PC-9 (cell line): ENCODE results near the gene MYCBPAP. TPM values are rescaled to one million over a fixed set of nuclear protein-coding genes. Genes with fewer than 3 reads are reported as not detected.

ENCODE experiments used
- BruUV-seq: library from RNA; stranded (reverse); fragments of 400-500 nt; replicated peaks from 2 replicates; lab custom pipeline; 2021; lab: Mats Ljungman, UMichigan
- CTCF ChIA-PET: fragments of 300-600 bp; sonication (Branson Sonifier 250); formaldehyde crosslinking; loops from one replicate; lab custom pipeline; 2022; ENCODE audit warnings: antibody characterized with exemption; lab: Charles Lee
- POLR2A ChIA-PET: fragments of 300-600 bp; sonication (Branson Sonifier 250); formaldehyde crosslinking; loops from one replicate; lab custom pipeline; 2022; ENCODE audit warnings: antibody characterized with exemption; ENCODE audit not compliant: unreplicated experiment; lab: Charles Lee
- DNase-seq, 2 experiments: peaks; one replicate each; pipeline versions ENCODE4 v3.0.0 to v3.0.0-alpha.2; 2015 to 2022; ENCODE audit warnings: mixed read lengths in 1 of 2
- H2AFZ ChIP-seq: fragments of 200-600 bp; sonication (generic); 2 replicates; pipeline ENCODE4 v1.8.1; 2017; ENCODE audit warnings: antibody characterized with exemption
- H3F3A ChIP-seq: fragments of 200-600 bp; sonication (generic); 2 replicates; pipeline ENCODE4 v1.8.1; 2017; ENCODE audit warnings: antibody characterized with exemption, mild to moderate bottlenecking, low read depth; ENCODE audit not compliant: insufficient read depth
- H3K27ac ChIP-seq: fragments of 200-600 bp; sonication (generic); 2 replicates; pipeline ENCODE4 v1.6.1; 2016; ENCODE audit warnings: mixed run types
- H3K27me3 ChIP-seq: fragments of 200-600 bp; sonication (generic); 2 replicates; pipeline ENCODE4 v1.6.1; 2016; ENCODE audit warnings: low read depth, mixed run types; ENCODE audit not compliant: insufficient read depth
- H3K36me3 ChIP-seq: fragments of 200-600 bp; sonication (generic); 2 replicates; pipeline ENCODE4 v1.6.1; 2016; ENCODE audit warnings: low read depth, mixed run types
- H3K4me1 ChIP-seq: fragments of 200-600 bp; sonication (generic); replicated peaks from 2 replicates; pipeline ENCODE4 v1.6.1; 2016; ENCODE audit warnings: mixed run types; ENCODE audit not compliant: insufficient read depth
- H3K4me2 ChIP-seq: fragments of 200-600 bp; sonication (generic); 2 replicates; pipeline ENCODE4 v1.6.1; 2017; ENCODE audit warnings: mixed run types
- H3K4me3 ChIP-seq: fragments of 200-600 bp; sonication (generic); 2 replicates; pipeline ENCODE4 v1.6.1; 2016; ENCODE audit warnings: mixed run types
- H3K79me2 ChIP-seq: fragments of 200-600 bp; sonication (generic); 2 replicates; pipeline ENCODE4 v1.6.1; 2017; ENCODE audit warnings: low read depth, mixed run types
- H3K9me2 ChIP-seq: fragments of 200-600 bp; sonication (generic); 2 replicates; pipeline ENCODE4 v1.8.1; 2017; ENCODE audit warnings: mild to moderate bottlenecking; ENCODE audit not compliant: insufficient read depth
- H3K9me3 ChIP-seq: fragments of 200-600 bp; sonication (generic); 2 replicates; pipeline ENCODE4 v1.8.1; 2016; ENCODE audit warnings: low read depth; ENCODE audit not compliant: insufficient read depth
- H4K20me1 ChIP-seq: fragments of 200-600 bp; sonication (generic); 2 replicates; pipeline ENCODE4 v1.8.1; 2017; ENCODE audit not compliant: insufficient read depth
- EZH2 ChIP-seq: fragments of 200-600 bp; sonication (generic); IDR thresholded peaks from 2 replicates; pipeline ENCODE4 v1.8.0; 2017; ENCODE audit warnings: antibody characterized with exemption, low read depth
- intact Hi-C: fragments of 100-400 bp; cut with micrococcal nuclease; formaldehyde crosslinking; loops from one replicate; pipeline ENCODE4 v1.10.0; 2022; ENCODE audit not compliant: unreplicated experiment
- total RNA-seq: library from RNA; stranded (reverse); gene quantifications from 2 replicates; pipeline ENCODE4 v1.2.3, GENCODE V29; 2021
- TF ChIP-seq, protein P1 (sequence below): fragments of 200-600 bp; sonication (generic); conservative IDR thresholded peaks from 2 replicates; pipeline ENCODE4 v1.6.1; 2017; ENCODE audit warnings: mixed run types, antibody characterized with exemption, mild to moderate bottlenecking, moderate library complexity

The MYCBPAP gene
- total RNA-seq, 1 experiment from 2014 or later: 4.9 TPM

GRCh38 chr17:50464121-50464520 lies 44.1 kb upstream of the MYCBPAP start:
- no peaks in the 10 kb centered on the region for H3K27me3 ChIP-seq
- intact Hi-C loops: no loop called here
- no peak for DNase-seq
- H2AFZ ChIP-seq: no peak overlapping the region
- no peaks in the 10 kb centered on the region for H3K79me2 ChIP-seq
- ChIA-PET POLR2A (no interaction called here), CTCF (no interaction called here)
- H3K4me1 ChIP-seq: peaks cover 9% of the 10 kb centered on the region; the same call in 1 of the 2 replicates
- no peak overlapping the region for H3K4me2 ChIP-seq
- H3K4me3 ChIP-seq: no peak overlapping the region
- TF ChIP-seq, protein P1, sequence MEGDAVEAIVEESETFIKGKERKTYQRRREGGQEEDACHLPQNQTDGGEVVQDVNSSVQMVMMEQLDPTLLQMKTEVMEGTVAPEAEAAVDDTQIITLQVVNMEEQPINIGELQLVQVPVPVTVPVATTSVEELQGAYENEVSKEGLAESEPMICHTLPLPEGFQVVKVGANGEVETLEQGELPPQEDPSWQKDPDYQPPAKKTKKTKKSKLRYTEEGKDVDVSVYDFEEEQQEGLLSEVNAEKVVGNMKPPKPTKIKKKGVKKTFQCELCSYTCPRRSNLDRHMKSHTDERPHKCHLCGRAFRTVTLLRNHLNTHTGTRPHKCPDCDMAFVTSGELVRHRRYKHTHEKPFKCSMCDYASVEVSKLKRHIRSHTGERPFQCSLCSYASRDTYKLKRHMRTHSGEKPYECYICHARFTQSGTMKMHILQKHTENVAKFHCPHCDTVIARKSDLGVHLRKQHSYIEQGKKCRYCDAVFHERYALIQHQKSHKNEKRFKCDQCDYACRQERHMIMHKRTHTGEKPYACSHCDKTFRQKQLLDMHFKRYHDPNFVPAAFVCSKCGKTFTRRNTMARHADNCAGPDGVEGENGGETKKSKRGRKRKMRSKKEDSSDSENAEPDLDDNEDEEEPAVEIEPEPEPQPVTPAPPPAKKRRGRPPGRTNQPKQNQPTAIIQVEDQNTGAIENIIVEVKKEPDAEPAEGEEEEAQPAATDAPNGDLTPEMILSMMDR: no peak
- no peak for TF ChIP-seq EZH2
- peaks cover 14% of the 10 kb centered on the region; the same call in 1 of the 2 replicates for H3F3A ChIP-seq
- no peaks in the 10 kb centered on the region for H4K20me1 ChIP-seq
- no peak overlapping the region for H3K27ac ChIP-seq
- H3K36me3 ChIP-seq: peaks cover 18% of the 10 kb centered on the region; the same call in 1 of the 2 replicates
- no TSS peak for BruUV-seq
- no peaks in the 10 kb centered on the region for H3K9me3 ChIP-seq
- H3K9me2 ChIP-seq: no peaks in the 10 kb centered on the region

DNA sequence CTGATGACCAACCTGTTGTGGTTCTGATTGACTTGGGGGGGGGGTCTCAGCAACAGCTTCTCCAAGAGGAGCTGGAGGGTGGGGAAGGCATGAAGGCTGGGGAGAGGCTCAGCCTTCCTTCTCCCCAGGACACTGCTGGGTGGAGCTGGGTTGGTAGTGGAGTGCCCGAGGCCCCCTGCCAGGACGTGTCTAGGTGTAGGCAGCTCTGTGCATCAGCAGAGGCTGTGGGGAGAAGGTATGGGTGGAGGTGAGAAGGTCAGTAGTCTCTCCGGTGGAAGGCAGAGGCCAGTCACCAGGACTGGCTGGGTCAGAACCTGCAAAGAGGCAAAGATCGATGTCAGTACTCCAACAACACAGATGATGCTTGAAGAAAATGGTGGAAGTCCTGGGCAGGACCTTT lies 43.5 kb upstream of the MYCBPAP start:
- no peak overlapping the region for H3K4me3 ChIP-seq
- no peaks in the 10 kb centered on the region for H4K20me1 ChIP-seq
- no peak overlapping the region for H3K4me2 ChIP-seq
- H3K9me2 ChIP-seq: no peaks in the 10 kb centered on the region
- intact Hi-C loops: no loop called here
- H3F3A ChIP-seq: peaks cover 8% of the 10 kb centered on the region; the same call in 1 of the 2 replicates
- H3K36me3 ChIP-seq: peaks cover 18% of the 10 kb centered on the region; the same call in 1 of the 2 replicates
- 0 out of 2 replicates have a peak, but pooled peaks cover 4% of the 10 kb centered on the region for H3K4me1 ChIP-seq
- no peak overlapping the region for H2AFZ ChIP-seq
- ChIA-PET POLR2A (no interaction called here), CTCF (no interaction called here)
- no peak for DNase-seq
- H3K9me3 ChIP-seq: no peaks in the 10 kb centered on the region
- TF ChIP-seq, protein P1: no peak
- TF ChIP-seq EZH2: no peak
- H3K27me3 ChIP-seq: no peaks in the 10 kb centered on the region
- H3K79me2 ChIP-seq: no peaks in the 10 kb centered on the region
- BruUV-seq: no TSS peak
- no peak overlapping the region for H3K27ac ChIP-seq

- no TSS peak for BruUV-seq
- intact Hi-C loops: no loop called here
- Histone ChIP-seq H3F3A (peaks cover 8% of the 10 kb centered on the region; the same call in 1 of the 2 replicates), H3K9me3 (no peaks in the 10 kb centered on the region), H3K9me2 (no peaks in the 10 kb centered on the region), H3K79me2 (no peaks in the 10 kb centered on the region), H3K27me3 (no peaks in the 10 kb centered on the region), H3K4me2 (no peak overlapping the region), H3K4me1 (0 out of 2 replicates have a peak, but pooled peaks cover 4% of the 10 kb centered on the region), H3K4me3 (no peak overlapping the region), H3K36me3 (peaks cover 18% of the 10 kb centered on the region; the same call in 1 of the 2 replicates), H3K27ac (no peak overlapping the region), H2AFZ (no peak overlapping the region), H4K20me1 (no peaks in the 10 kb centered on the region)
- no peak for TF ChIP-seq EZH2
- no peak for DNase-seq
- CTCF ChIA-PET: no interaction called here
- POLR2A ChIA-PET: no interaction called here
These were observed 43.1 kb upstream of the MYCBPAP start for GRCh38 chr17:50465171-50465570.

GRCh38 chr17:50465635-50466034 lies 42.6 kb upstream of the MYCBPAP start:
- ChIA-PET CTCF (no interaction called here), POLR2A (no interaction called here)
- Histone ChIP-seq H3F3A (peaks cover 8% of the 10 kb centered on the region; the same call in 1 of the 2 replicates), H3K4me1 (0 out of 2 replicates have a peak, but pooled peaks cover 4% of the 10 kb centered on the region), H4K20me1 (no peaks in the 10 kb centered on the region), H3K9me3 (no peaks in the 10 kb centered on the region), H3K27ac (no peak overlapping the region), H2AFZ (no peak overlapping the region), H3K36me3 (peaks cover 16% of the 10 kb centered on the region; the same call in 1 of the 2 replicates), H3K79me2 (no peaks in the 10 kb centered on the region), H3K9me2 (no peaks in the 10 kb centered on the region), H3K4me3 (no peak overlapping the region), H3K27me3 (no peaks in the 10 kb centered on the region), H3K4me2 (no peak overlapping the region)
- TF ChIP-seq, protein P1: no peak
- TF ChIP-seq EZH2: no peak
- DNase-seq: no peak
- intact Hi-C loops: no loop called here
- no TSS peak for BruUV-seq
